GM21447 (cell line): ENCODE data around the gene DST.
A peak's percentile ranks its signal among the peaks of the same experiment; 100 is the strongest.
"Not testable (repeated sequence)": the region's sequence is repeated elsewhere in the genome, so short reads cannot be mapped to it uniquely, and the experiment has no call there.

Experiments
- ATAC-seq: cut with Tn5 transposase; IDR thresholded peaks from one replicate; pipeline ENCODE4 v1.9.1; 2021; ENCODE audit not compliant: unreplicated experiment

Gene DST

GRCh38 chr6:56573624-56574023, 69.1 kb downstream of the DST start:
- no peak for ATAC-seq

- ATAC-seq = no peak
These were observed 69.8 kb downstream of the DST start for GRCh38 chr6:56572788-56573471.

GRCh38 chr6:56571605-56572004, 71.1 kb downstream of the DST start:
- no peak for ATAC-seq

GRCh38 chr6:56570413-56571359, 72.0 kb downstream of the DST start:
- ATAC-seq = peak; percentile 91

GRCh38 chr6:56567501-56567900, 75.2 kb downstream of the DST start:
- no peak for ATAC-seq

- ATAC-seq = not testable (repeated sequence)
These were observed 80.0 kb downstream of the DST start for GRCh38 chr6:56562730-56563129.

GRCh38 chr6:56556751-56557540, 85.7 kb downstream of the DST start:
- no peak for ATAC-seq

GRCh38 chr6:56555438-56555872, 87.2 kb downstream of the DST start:
- no peak for ATAC-seq

GRCh38 chr6:56552187-56553130, 90.2 kb downstream of the DST start:
- ATAC-seq = no peak

GRCh38 chr6:56551409-56552120, 91.1 kb downstream of the DST start:
- ATAC-seq = no peak

GRCh38 chr6:56550301-56550700, 92.4 kb downstream of the DST start:
- no peak for ATAC-seq

- no peak for ATAC-seq
These were observed 93.7 kb downstream of the DST start for GRCh38 chr6:56549014-56549413.

GRCh38 chr6:56547687-56548086, 95.0 kb downstream of the DST start:
- no peak for ATAC-seq

- ATAC-seq = peak; percentile 94
These were observed 100.0 kb downstream of the DST start for GRCh38 chr6:56542364-56543331.

GRCh38 chr6:56541741-56542360, 100.8 kb downstream of the DST start:
- no peak for ATAC-seq

- no peak for ATAC-seq
These were observed 101.6 kb downstream of the DST start for GRCh38 chr6:56541030-56541600.

GRCh38 chr6:56540232-56541029, 102.3 kb downstream of the DST start:
- ATAC-seq = no peak
